ENCODE results near the gene SPTBN1.

The SPTBN1 gene

GRCh38 chr2:54409752-54410151, 46.4 kb upstream of the SPTBN1 start (continued):
- TF ChIP-seq CREB5 (CRISPR knock-in tag; IDR thresholded peaks at IDR 0.05; ENCODE audit: low read depth) = no peak
- TF ChIP-seq ZFP3 (CRISPR knock-in tag; IDR thresholded peaks at IDR 0.05) = no peak
- TF ChIP-seq CSDC2 (CRISPR knock-in tag; IDR thresholded peaks at IDR 0.05) = no peak
- no peak for TF ChIP-seq ARNTL (CRISPR knock-in tag; IDR thresholded peaks at IDR 0.05; ENCODE audit: borderline replicate concordance, low read depth)
- TF ChIP-seq RARB (CRISPR knock-in tag; IDR thresholded peaks at IDR 0.05) = no peak
- no peak for TF ChIP-seq ISL1 (CRISPR knock-in tag; IDR thresholded peaks at IDR 0.05)
- TF ChIP-seq ZNF70 (CRISPR knock-in tag; IDR thresholded peaks at IDR 0.05) = no peak
- TF ChIP-seq ZNF8 (CRISPR knock-in tag; IDR thresholded peaks at IDR 0.05) = no peak

GRCh38 chr2:54411801-54412354, 44.2 kb upstream of the SPTBN1 start:
- ATAC-seq = no peak
- TF ChIP-seq ZNF70 (CRISPR knock-in tag; IDR thresholded peaks at IDR 0.05) (no peak), CSRNP3 (CRISPR knock-in tag; IDR thresholded peaks at IDR 0.05) (no peak), SNAI2 (CRISPR knock-in tag; IDR thresholded peaks at IDR 0.05) (no peak), TCF4 (CRISPR knock-in tag; IDR thresholded peaks at IDR 0.05; ENCODE audit: borderline replicate concordance) (no peak), CSDC2 (CRISPR knock-in tag; IDR thresholded peaks at IDR 0.05) (no peak), POU6F1 (CRISPR knock-in tag; IDR thresholded peaks at IDR 0.05; ENCODE audit: borderline replicate concordance, low read depth) (no peak), ZC3H10 (CRISPR knock-in tag; IDR thresholded peaks at IDR 0.05) (no peak), TOX (CRISPR knock-in tag; IDR thresholded peaks at IDR 0.05; ENCODE audit: borderline replicate concordance) (no peak), PATZ1 (CRISPR knock-in tag; IDR thresholded peaks at IDR 0.05; ENCODE audit: borderline replicate concordance) (no peak), TSHZ2 (CRISPR knock-in tag; IDR thresholded peaks at IDR 0.05) (no peak), PPARA (CRISPR knock-in tag; IDR thresholded peaks at IDR 0.05; ENCODE audit: borderline replicate concordance) (no peak), OSR1 (CRISPR knock-in tag; IDR thresholded peaks at IDR 0.05) (no peak), ZFP30 (CRISPR knock-in tag; IDR thresholded peaks at IDR 0.05) (no peak), BACH2 (CRISPR knock-in tag; IDR thresholded peaks at IDR 0.05; ENCODE audit: borderline replicate concordance) (no peak), ESRRG (CRISPR knock-in tag; IDR thresholded peaks at IDR 0.05) (no peak), RARB (CRISPR knock-in tag; IDR thresholded peaks at IDR 0.05) (no peak), ARNTL (CRISPR knock-in tag; IDR thresholded peaks at IDR 0.05; ENCODE audit: borderline replicate concordance, low read depth) (no peak), ZNF8 (CRISPR knock-in tag; IDR thresholded peaks at IDR 0.05) (no peak), ISL1 (CRISPR knock-in tag; IDR thresholded peaks at IDR 0.05) (no peak), ZNF565 (CRISPR knock-in tag; conservative IDR thresholded peaks at IDR 0.05; ENCODE audit: low read depth) (no peak)
